ENCODE results near the gene TCP11L1. TPM values are rescaled to one million over a fixed set of nuclear protein-coding genes. Genes with fewer than 3 reads are reported as not detected.
"Not testable (repeated sequence)": the region's sequence is repeated elsewhere in the genome, so short reads cannot be mapped to it uniquely, and the experiment has no call there.

Gene TCP11L1
- total RNA-seq, 2 donors from 2014 or later, result 23.0 to 31.7 TPM

GRCh38 chr11:33116535-33116934, 77.2 kb downstream of the TCP11L1 start:
- no peaks in the 10 kb centered on the region for H3K36me3 Mint-ChIP-seq
- no peak for DNase-seq (ENCODE audit: low spot score)
- no peak overlapping the region for H3K4me3 Mint-ChIP-seq
- no peak overlapping the region for H3K27ac Mint-ChIP-seq
- H3K27me3 Mint-ChIP-seq, result no peaks in the 10 kb centered on the region
- ATAC-seq, result no peak
- no peaks in the 10 kb centered on the region for H3K4me1 Mint-ChIP-seq (ENCODE audit: low read depth in 2 of 2)
- H3K9me3 Mint-ChIP-seq, result no peaks in the 10 kb centered on the region

GRCh38 chr11:33122696-33123095, 83.3 kb downstream of the TCP11L1 start:
- H3K4me3 Mint-ChIP-seq; H3K27ac Mint-ChIP-seq; H3K27me3 Mint-ChIP-seq; H3K9me3 Mint-ChIP-seq; H3K4me1 Mint-ChIP-seq (ENCODE audit: low read depth in 2 of 2); DNase-seq (ENCODE audit: low spot score); H3K36me3 Mint-ChIP-seq; ATAC-seq: not testable (repeated sequence)

Other genes starting within 250 kb of the TCP11L1 start
- gene CCDC73, start 244.9 kb upstream of the TCP11L1 start, total RNA-seq, result under 1 TPM in 1 of 2 donors, not detected in 1; 0.10 TPM
- gene PRRG4, start 209.6 kb upstream of the TCP11L1 start, total RNA-seq, result 1 to 10 TPM in 1 of 2 donors, under 1 TPM in 1; 0.67 to 1.8 TPM
- gene QSER1, start 146.8 kb upstream of the TCP11L1 start, total RNA-seq, result 10 to 100 TPM; 15.5 to 22.6 TPM
- 1 to 10 TPM; 1.1 to 3.4 TPM for gene DEPDC7, start 23.7 kb upstream of the TCP11L1 start, total RNA-seq
- 10 to 100 TPM; 26.9 to 27.2 TPM for gene CSTF3, start 121.9 kb downstream of the TCP11L1 start, total RNA-seq
- gene HIPK3, start 217.8 kb downstream of the TCP11L1 start, total RNA-seq, result 10 to 100 TPM; 39.1 to 60.3 TPM

Measured in natural killer cell treated with Interleukin-12 subunit alpha and Interleukin-12 subunit beta and Interleukin-15 and Interleukin-18, amount 100 ng/mL, for 72 hours (primary cell).